NCI-H1105 (cell line): ENCODE measurements around the gene CHPF.
A peak's percentile ranks its signal among the peaks of the same experiment; 100 is the strongest.

Experiments used
- DNase-seq: peaks from one replicate; lab custom pipeline; 2025; lab: John Stamatoyannopoulos, UW

The CHPF gene

GRCh38 chr2:219567131-219567530, 23.5 kb upstream of the CHPF start:
- no peak for DNase-seq

- DNase-seq, result no peak
Measured at GRCh38 chr2:219566640-219567039, 23.0 kb upstream of the CHPF start.

GRCh38 chr2:219565130-219566080, 21.8 kb upstream of the CHPF start:
- DNase-seq, result no peak

GRCh38 chr2:219563271-219563928, 19.8 kb upstream of the CHPF start:
- DNase-seq, result no peak

- no peak for DNase-seq
Measured at GRCh38 chr2:219562049-219563020, 18.7 kb upstream of the CHPF start.

GRCh38 chr2:219561179-219562048, 17.8 kb upstream of the CHPF start:
- DNase-seq, result no peak

- no peak for DNase-seq
Measured at GRCh38 chr2:219560893-219561178, 17.2 kb upstream of the CHPF start.

GRCh38 chr2:219560037-219560892, 16.7 kb upstream of the CHPF start:
- DNase-seq, result no peak

- DNase-seq, result no peak
Measured at GRCh38 chr2:219559156-219559915, 15.7 kb upstream of the CHPF start.

GRCh38 chr2:219557791-219558785, 14.5 kb upstream of the CHPF start:
- no peak for DNase-seq

GRCh38 chr2:219557320-219557719, 13.7 kb upstream of the CHPF start:
- no peak for DNase-seq

- no peak for DNase-seq
Measured at GRCh38 chr2:219556413-219556812, 12.8 kb upstream of the CHPF start.

- DNase-seq, result no peak
Measured at GRCh38 chr2:219555956-219556355, 12.3 kb upstream of the CHPF start.

- no peak for DNase-seq
Measured at GRCh38 chr2:219554350-219554749, 10.7 kb upstream of the CHPF start.

- DNase-seq, result no peak
Measured at GRCh38 chr2:219553463-219553963, 9.9 kb upstream of the CHPF start.

GRCh38 chr2:219553168-219553417, 9.5 kb upstream of the CHPF start:
- no peak for DNase-seq

- DNase-seq, result peak; percentile 79
Measured at GRCh38 chr2:219552382-219553167, 9.0 kb upstream of the CHPF start.
